ENCODE data around the gene CTDSP2.
"Not testable (repeated sequence)": the region's sequence is repeated elsewhere in the genome, so short reads cannot be mapped to it uniquely, and the experiment has no call there.

The CTDSP2 gene

DNA sequence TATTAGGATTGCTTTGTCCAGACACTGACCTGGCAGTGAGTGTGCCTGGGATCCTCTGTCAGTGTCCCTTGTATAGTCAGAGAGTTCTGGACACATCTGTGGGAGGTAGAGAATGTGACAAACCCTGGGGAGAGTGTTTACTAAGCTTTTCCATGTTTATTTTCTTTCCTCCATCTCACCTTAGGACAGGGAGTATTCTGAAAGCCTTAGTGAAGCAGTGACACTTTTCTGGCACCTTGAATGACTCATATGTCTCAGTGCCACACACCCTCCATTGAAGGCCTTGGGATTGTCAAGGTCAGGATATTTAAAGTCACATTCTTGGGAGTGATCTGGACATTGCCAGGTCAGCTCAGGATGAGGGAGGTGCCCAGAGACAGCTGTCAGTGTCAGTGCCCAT is 34.9 kb upstream of the CTDSP2 start:
- FAIRE-seq: no peak

DNA sequence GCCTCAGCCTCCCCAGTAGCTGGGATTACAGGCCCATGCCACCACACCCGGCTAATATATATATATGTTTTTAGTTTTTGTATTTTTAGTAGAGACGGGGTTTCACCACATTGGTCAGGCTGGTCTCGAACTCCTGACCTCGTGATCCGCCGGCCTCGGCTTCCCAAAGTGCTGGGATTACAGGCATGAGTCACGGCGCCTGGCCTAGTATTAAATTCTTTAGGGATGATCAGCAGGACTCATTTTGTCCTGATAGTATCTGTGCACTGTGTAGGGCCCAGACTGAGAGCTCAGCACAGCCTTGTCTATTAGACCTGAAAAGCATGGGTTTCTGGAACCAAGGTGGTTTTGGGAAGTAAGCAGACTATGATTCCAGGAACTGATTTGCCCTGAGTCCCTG is 34.5 kb upstream of the CTDSP2 start:
- not testable (repeated sequence) for FAIRE-seq

DNA sequence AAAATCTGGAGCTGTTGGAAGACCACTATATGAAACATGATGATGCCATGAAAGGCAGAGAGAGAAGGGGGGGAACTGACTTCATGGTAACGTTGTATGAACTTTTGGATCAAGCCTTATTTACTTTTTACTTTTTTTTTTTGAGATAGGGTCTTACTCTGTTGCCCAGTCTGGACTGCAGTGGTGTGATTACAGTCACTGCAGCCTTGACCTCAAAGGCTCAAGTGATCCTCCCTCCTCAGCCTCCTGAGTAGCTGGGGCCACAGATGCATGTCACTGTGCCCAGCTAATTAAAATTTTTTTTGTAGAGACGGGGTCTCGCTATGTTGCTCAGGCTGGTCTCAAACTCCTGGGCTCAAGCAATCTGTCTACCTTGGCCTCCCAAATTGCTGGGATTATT is 31.3 kb upstream of the CTDSP2 start:
- FAIRE-seq: no peak

DNA sequence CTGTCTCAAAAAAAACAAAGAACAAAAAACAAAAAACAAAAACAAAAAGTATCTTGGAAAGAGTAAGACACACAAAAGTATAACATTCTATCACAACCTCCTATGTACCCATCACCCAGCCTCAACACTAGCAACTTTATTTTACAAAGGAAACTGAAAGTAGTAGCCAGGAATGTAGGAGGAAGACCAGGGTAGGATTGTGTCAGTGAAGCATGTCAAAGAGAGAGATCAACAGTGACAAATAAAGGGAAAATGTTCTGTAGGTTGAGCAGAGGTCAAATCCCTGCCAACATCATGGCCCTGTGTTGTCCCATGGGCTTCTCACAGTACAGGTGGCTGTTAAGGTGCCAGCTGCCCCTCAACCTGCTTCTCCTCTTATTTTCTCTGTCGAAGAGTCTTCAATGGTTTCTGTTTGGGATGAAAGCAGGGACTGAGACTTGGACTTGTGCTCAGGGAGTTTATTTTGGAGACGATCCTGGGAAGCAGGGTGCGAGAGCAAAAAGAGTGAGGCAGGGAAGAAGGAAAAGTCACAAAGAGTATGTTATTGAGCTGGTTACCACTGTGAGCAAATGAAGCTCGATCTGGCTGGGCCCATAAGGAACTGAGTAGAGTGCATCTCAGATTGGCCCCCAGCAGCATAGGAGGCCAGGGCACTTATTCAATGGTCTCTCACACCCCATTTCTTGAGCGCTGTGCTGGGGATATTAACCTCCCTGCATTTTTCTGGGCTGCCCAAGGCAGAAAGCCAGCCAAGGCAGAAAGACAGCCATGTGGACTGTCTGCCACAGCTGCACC is 29.4 kb upstream of the CTDSP2 start:
- no peak for FAIRE-seq

DNA sequence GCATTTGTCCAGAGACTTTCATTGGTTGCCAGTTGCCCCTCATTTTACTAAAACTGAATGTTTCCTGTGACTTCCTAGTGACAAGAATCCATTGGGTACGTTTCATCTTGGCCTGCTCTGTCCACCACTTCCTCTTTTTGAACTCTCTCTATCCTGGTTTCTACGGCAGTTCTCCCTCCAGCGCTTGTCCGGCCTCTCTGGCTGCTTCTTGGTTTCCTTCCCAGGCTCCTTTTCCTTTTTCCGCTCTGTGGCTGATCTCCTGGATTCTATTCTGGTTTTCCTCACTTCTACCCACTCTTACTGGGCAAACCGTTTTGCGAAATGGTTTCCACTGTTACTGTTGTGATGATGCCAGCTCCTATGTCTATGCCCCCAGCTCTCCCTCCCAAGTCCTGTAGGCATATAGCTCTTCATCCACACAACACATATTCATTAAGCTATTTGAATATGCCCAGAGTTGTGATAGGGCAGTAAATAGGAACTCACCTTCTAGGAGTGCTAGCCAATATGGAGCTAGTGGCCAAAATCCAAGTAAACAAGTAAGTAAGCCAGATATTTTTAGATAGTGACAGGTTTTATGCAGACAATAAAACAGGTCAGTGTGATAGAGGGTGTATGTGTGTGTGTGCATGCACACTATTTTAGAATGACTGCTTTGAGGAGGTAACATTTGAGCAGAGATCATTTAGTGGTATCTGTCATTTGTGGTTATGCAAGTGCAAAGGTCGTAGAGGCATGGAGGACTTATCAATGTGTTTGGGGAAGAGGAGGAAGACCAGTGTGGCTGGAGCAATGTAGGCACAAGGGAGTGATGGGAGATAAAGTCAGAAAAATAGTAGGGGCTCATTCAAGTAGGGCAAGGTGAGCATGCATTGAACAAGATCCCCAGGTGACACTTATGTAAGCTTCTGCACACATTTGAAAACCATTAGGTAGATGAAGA is 27.9 kb upstream of the CTDSP2 start:
- no peak for FAIRE-seq

DNA sequence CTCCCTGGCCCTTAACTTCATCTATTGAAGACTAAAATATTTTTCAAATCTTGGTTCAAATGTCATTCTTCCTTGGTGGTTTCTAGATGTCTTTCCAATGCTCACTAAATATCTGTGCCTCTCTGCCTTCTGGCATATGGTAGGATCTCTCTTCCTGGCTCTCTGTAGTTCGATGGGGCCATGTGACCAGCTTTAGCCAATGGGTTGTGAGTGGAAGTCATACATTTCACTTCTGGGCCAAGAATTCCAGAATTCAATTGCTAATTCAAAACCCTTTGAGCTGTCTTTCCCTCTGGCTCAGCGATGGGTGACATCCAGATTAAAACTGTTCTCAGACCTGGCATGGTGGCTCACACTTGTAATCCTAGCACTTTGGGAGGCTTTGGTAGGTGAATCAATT is 25.8 kb upstream of the CTDSP2 start:
- FAIRE-seq: no peak

DNA sequence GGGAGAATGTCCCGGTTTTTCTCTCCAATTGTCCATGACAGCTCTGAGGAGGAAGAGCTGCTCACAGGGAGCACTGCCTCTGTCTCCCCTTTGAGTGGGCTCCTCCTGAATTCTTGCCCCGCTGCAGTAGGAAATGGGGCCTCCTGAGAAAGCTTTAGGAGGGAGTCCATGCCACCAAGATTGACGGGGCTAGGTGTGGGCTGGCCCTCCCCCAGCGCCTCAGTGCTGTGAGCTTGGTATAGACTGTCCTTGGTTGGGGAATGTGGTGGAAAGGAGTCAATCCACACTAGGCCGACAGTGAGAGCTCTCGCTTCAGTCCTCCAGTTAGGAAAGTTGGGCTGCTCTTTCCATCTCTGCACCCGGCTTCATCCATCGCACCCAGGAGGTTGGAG is 23.4 kb upstream of the CTDSP2 start:
- no peak for FAIRE-seq

DNA sequence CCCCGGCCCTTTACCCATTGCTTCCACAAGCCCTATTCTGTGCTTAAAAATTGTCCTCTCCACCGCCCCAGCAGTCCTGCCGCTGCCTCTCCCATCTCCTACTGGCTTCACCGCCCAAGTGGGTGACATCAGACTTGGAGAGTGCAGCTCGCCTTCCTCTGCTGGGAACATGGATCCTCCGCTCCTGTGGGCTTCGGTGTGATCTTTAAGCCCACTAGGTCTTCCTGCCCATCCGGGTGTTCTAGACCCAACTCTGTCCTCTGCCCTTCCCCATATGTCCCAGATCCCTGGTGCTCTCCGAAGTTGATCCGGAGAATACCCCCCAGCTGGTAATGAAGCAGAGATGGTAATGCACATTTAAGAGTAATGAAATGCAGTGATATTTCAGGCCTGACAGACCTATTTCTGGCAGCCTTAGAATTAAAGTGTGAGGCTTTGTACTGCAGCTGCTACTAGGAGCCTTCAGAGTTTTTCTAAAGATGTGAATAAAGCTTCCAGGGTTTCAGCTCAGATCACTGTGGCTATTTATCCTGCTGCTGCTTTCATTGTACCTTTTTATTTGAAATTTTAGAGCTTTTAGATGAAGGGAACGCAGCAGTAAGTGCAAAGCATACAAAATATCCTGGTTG is 22.9 kb upstream of the CTDSP2 start:
- no peak for FAIRE-seq

DNA sequence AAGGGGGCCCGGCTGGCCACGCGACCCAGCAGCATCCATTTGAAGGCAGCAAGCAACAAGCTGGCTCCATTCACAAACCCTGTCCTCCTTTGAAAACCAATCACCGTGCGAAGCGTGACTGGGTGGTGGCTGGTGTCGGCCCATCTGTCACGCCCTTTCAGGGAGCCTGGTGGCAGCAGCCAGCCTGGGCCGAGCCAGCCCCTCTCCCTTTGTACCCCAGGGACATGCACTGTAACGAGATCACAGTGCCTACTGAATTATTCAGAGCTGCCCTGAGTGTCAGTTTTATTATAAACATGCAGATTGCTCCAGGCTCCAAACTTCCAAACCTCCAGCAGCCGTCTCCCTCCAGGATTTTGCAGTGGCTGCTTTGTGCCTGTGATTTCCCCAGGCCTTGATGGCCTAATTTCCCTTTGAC is 22.3 kb upstream of the CTDSP2 start:
- no peak for FAIRE-seq

DNA sequence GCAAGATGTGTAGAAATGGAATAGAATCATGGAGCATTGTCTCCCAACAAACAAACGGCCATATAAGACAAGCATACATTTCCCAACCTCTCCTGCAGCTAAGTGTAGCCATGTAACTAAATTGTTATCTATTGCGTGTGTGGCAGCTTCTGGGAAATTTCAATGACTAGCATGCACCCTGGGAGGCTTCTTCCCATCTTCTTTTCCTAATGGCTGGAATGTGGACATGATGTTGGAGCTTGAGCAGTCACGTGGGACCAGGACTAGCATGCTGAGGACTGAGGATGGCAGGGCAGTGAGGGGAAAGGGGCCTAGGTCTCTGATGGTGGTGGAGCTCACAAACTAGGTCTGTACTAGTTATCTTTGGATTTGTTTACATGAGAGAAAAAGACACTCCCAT is 21.7 kb upstream of the CTDSP2 start:
- no peak for FAIRE-seq

DNA sequence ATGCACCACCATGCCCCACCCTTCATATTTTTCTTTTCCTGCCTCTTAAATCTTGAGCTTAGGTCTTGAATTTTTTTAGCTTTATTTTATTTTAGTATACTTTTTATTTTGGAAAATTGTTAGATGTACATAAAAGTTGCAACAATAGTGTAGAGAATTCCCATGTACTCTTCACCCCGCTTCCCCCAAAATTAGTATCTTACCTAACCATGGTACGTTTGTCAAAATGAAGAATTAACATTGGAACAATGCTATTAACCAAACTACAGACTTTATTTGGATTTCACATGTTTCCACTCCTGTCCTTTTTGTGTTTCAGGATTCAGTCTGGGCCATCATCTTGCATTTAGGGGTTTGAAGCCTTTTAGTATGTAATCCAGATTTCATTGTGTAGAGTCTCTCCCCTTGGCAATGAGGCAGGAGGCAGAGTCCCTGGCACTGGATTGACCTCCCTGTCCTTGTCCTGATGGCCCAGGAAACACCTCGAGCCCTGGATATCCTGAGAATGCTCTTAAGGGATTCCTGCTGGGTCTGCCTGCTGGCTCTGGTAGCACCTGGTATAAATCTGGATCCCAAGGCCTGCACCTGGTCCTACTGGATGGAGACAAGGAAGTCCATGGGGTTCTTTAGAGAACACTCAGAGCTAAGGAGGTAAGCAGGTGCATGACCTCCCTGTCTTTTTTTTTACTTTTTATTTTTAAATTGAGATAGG is 19.9 kb upstream of the CTDSP2 start:
- no peak for FAIRE-seq

DNA sequence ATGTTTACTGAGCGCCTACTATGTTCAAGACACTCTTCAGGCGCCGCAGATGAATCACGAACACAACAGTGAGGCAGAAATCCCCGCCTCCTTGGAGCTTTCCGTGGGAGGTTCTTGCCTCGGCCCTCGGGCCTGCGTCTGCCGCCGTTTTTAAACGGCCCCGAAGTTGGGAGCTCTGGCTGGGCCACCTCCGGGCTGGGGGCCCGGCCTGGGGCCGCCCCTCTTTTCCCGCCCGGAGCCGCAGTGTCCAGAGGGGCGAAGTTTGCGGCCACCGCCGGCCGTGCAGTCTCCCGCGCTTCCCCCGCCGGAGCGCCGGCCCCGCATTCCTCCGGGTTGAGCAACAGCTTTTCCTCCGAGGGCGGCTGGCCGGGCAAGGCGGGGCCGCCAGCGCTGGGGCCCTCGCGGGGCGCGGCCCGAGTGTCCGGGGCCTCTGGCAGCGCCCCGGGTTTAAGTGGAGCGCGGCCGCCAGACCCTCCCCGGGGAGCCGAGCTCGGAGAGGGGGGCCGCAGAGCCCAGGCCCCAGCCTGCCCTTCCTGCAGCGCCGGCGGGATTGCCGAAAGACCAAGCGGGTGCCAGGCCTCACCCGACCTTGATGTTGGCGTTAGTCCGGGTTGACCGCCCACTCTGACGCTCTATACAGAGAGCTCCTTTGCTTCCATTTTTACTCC is 18.7 kb upstream of the CTDSP2 start:
- FAIRE-seq: no peak

DNA sequence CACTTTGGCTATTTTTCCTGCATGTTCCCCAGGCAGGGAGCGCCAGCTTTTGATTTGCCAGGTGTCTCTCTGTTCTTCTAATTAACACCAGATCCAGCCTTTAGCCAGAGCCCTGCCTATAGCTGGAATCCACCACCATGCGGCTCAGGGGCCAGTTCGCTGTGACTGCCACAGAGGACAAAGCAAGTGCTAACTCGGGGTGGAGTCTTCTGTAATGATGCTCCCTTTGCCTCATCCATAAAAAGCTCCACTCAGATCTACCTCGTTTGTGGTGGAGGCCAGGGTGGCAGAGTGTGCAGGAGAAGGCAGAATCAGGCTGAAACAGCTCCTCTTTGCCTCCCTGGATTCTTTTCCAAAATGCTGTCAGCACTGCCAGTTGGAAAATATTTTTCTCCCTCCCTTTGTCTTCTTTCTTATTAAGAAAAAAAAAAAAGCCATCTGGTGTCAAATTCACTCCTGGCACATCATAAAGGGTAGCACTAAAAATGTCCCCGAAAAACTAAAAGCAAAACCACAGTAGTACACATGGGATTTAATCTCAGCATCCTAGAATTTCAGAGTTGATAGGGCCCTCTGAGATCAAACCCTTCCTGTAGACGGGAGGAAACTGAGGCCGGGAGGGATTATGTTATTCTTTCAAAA is 18.0 kb upstream of the CTDSP2 start:
- FAIRE-seq: no peak

DNA sequence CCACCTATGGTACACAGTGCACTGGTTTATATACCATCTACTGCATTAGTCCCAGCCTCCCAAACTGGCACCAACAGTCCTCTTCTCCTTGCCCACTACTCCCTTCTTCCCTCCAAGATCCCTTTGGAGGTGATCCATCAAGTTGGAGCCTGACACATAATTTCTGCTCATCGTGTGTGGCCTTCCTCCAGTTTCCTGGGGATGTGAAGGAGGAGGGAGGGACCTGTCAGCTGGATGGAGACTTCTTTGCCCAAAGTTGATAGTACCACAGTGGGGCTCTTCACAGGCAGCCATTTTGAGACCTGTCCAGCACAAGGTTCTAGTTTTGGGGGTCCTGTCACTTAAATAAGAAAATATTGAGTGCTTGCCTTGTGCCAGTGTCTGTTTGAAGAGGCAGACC is 17.1 kb upstream of the CTDSP2 start:
- FAIRE-seq: no peak

DNA sequence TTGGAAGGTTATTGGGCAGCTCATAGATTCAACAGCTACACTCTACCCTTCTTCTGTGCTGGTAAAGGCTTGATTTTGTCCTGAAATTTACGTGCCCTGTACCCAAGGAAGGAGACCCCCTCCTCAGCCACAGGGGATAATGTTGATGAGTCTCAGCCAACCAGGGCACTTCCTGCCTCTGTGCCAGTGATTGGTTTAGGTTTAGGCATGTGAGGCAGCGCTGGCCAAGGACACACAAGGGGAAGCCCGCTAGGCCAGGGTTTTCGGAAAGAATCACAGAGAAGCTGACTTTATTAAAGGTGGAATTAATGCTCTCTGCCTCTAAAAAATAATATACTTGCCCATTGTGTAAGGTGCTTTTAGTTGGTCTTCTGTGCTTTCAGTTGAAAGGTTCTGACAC is 15.4 kb upstream of the CTDSP2 start:
- FAIRE-seq: no peak

DNA sequence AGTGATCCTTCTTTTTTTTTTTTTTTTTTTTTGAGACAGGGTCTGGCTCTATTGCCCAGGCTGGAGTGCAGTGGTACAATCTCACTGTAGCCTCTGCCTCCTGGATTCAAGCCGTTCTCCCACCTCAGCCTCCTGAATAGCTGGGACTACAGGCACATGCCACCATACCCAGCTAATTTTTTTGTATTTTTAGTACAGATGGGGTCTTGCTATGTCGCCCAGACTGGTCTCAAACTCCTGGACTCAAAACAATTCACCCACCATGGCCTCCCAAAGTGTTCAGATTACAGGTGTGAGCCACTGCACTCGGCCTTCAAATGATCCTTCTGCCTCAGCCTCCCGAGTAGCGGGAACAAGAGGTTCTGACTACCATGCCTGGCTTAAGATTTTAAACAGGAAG is 14.4 kb upstream of the CTDSP2 start:
- not testable (repeated sequence) for FAIRE-seq

DNA sequence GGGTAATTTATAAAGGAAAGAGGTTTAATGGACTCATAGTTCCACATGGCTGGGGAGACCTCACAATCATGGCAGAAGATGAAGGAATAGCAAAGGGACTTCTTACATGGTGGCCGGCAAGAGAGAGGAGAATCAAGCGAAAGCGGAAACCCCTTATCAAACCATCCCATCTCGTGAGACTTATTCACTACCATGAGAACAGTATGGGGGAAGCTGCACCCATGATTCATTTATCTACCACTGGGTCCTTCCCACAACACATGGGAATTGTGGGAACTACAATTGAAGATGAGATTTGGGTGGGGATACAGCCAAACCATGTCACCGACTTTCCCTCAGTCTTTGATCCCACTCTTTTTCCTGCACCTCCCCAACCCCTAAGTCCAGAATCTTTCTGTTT is 12.6 kb upstream of the CTDSP2 start:
- no peak for FAIRE-seq

DNA sequence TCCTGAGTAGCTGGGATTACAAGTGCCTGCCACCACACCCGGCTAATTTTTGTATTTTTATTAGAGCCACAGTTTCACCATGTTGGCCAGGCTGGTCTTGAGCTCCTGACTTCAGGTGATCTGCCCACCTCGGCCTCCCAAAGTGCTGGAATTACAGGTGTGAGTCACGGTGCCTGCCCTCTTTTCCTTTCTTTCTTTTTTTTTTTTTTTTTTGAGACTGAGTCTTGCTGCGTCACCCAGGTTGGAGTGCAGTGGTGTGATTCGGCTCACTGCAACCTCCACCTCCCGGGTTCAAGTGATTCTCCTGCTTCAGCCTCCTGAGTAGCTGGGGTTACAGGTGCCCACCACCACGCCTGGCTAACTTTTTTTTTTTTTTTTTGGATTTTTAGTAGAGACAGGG is 11.6 kb upstream of the CTDSP2 start:
- FAIRE-seq: not testable (repeated sequence)

DNA sequence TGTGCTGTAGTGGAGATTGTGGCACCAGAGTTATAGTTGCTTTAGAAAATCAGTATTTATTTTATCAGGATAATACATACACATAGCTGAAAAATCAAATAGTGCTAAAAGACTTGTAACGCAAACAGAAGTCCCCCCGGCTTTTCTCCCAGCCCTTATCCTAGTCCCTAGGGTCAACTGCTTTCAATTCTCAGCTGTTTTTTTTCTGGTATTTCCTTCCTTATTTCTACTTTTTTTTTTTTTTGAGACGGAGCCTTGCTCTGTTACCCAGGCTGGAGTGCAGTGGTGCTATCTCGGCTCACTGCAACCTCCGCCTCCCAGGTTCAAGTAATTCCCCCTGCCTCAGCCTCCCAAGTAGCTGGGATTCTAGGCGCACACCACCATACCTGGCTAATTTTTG is 8.4 kb upstream of the CTDSP2 start:
- FAIRE-seq: no peak

DNA sequence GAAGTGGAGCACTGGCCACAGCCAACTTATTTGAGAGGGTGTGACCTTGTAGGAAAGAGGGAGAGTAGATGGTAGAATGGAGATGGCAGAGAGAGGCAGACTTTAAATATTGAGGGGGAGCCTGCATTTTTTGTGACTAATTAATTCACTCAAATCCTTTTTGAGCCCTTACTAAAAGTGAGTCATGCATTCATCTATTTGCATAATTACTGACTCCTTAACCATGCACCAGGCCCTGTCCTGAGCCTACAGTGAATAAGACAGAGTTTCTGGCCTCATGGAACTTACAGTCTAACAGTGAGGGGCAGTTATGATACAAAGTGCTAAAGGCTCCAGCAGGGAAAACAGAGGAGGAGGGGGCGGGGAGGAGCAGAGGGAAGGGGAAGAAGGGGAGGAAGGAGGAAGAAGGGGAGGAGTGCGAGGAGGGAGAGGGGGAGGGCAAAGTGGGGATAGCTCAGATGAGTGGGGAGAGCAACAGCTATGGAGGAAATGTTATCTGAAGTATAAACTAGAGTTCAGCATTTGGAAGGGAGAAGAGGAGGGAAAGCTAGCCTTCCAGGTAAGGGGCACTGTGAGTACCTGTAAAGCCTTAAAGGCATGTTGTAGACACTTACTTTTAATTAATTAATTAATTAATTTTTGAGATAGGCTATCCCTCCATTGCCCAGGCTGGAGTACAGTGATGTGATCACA is 7.5 kb upstream of the CTDSP2 start:
- FAIRE-seq: no peak
